GM23338 (cell line): ENCODE data around the gene OR10X1. TPM values are rescaled to one million over a fixed set of nuclear protein-coding genes. Genes with fewer than 3 reads are reported as not detected.
A peak's percentile ranks its signal among the peaks of the same experiment; 100 is the strongest.

Experiments
- ATAC-seq: fragments of 200-7000 bp; cut with Tn5 transposase; 3 replicates; pipeline ENCODE4 v1.9.1; 2020
- DNase-seq: peaks from one replicate; pipeline ENCODE4 v3.0.0-alpha.2; 2015; ENCODE audit warnings: low spot score
- H2AFZ ChIP-seq: fragments of 200-600 bp; sonication (generic); 2 replicates; pipeline ENCODE4 v1.8.0; 2016; ENCODE audit warnings: antibody characterized with exemption, mild to moderate bottlenecking, moderate library complexity
- H3F3A ChIP-seq: fragments of 200-600 bp; sonication (generic); replicated peaks from 2 replicates; pipeline ENCODE4 v1.8.0; 2017; ENCODE audit warnings: antibody characterized with exemption, mixed run types, low read depth
- H3K27ac ChIP-seq: fragments of 200-600 bp; sonication (generic); 2 replicates; pipeline ENCODE4 v1.6.1; 2016; ENCODE audit warnings: low read depth
- H3K27me3 ChIP-seq: fragments of 200-600 bp; sonication (generic); 2 replicates; pipeline ENCODE4 v1.8.0; 2016; ENCODE audit warnings: mild to moderate bottlenecking, mixed run types, moderate library complexity; ENCODE audit not compliant: insufficient read depth
- H3K36me3 ChIP-seq: fragments of 200-600 bp; sonication (generic); 2 replicates; pipeline ENCODE4 v1.8.0; 2016; ENCODE audit warnings: mild to moderate bottlenecking; ENCODE audit not compliant: insufficient read depth
- H3K4me1 ChIP-seq: fragments of 200-600 bp; sonication (generic); 2 replicates; pipeline ENCODE4 v1.8.0; 2016; ENCODE audit warnings: mild to moderate bottlenecking, moderate library complexity; ENCODE audit not compliant: insufficient read depth
- H3K4me2 ChIP-seq: fragments of 200-600 bp; sonication (generic); 2 replicates; pipeline ENCODE4 v1.7.1; 2017; ENCODE audit warnings: mixed run types
- H3K4me3 ChIP-seq: fragments of 200-600 bp; sonication (generic); 2 replicates; pipeline ENCODE4 v1.6.1; 2016; ENCODE audit warnings: mixed run types
- H3K79me2 ChIP-seq: fragments of 200-600 bp; sonication (generic); replicated peaks from 2 replicates; pipeline ENCODE4 v1.8.0; 2017; ENCODE audit warnings: mild to moderate bottlenecking; ENCODE audit not compliant: insufficient read depth
- H3K9me2 ChIP-seq: fragments of 200-600 bp; sonication (generic); 2 replicates; pipeline ENCODE4 v1.8.0; 2017; ENCODE audit not compliant: insufficient read depth
- H4K20me1 ChIP-seq: fragments of 200-600 bp; sonication (generic); replicated peaks from 2 replicates; pipeline ENCODE4 v1.8.0; 2017; ENCODE audit warnings: mild to moderate bottlenecking; ENCODE audit not compliant: insufficient read depth
- H3K27ac Mint-ChIP-seq: 2 replicates; pipeline ENCODE4 v1.8.0; 2020; ENCODE audit warnings: inconsistent platforms, mild to moderate bottlenecking, moderate library complexity, mixed read lengths
- H3K27me3 Mint-ChIP-seq: 3 replicates; pipeline ENCODE4 v1.8.0; 2022; ENCODE audit warnings: low read depth, mild to moderate bottlenecking, moderate library complexity, mixed read lengths, inconsistent platforms; ENCODE audit not compliant: insufficient read depth, poor library complexity
- H3K36me3 Mint-ChIP-seq: 3 replicates; pipeline ENCODE4 v1.8.0; 2021; ENCODE audit warnings: low read depth, mild to moderate bottlenecking, inconsistent platforms, moderate library complexity, mixed read lengths
- H3K4me1 Mint-ChIP-seq: 3 replicates; pipeline ENCODE4 v1.8.0; 2020; ENCODE audit warnings: mild to moderate bottlenecking, inconsistent platforms, mixed read lengths
- H3K4me3 Mint-ChIP-seq: 3 replicates; pipeline ENCODE4 v1.8.0; 2021; ENCODE audit warnings: moderate library complexity, mild to moderate bottlenecking, inconsistent platforms, mixed read lengths
- H3K9me3 Mint-ChIP-seq: 3 replicates; pipeline ENCODE4 v1.8.0; 2020; ENCODE audit warnings: moderate library complexity, mild to moderate bottlenecking, inconsistent platforms, mixed read lengths
- CTCF ChIP-seq, 2 experiments: fragments of 200-600 bp in 1 of 2; sonication (generic) in 1 of 2; conservative IDR thresholded peaks; 2 replicates each; pipeline versions ENCODE4 v1.5.1 to v1.6.1; 2016 to 2017; ENCODE audit warnings: antibody characterized with exemption in 2 of 2, low read depth in 2 of 2, mild to moderate bottlenecking in 2 of 2, moderate library complexity in 1 of 2
- NANOG ChIP-seq: IDR thresholded peaks from 2 replicates; pipeline ENCODE4 v1.6.1; 2016; ENCODE audit warnings: antibody characterized with exemption, borderline replicate concordance
- STAT1 ChIP-seq: IDR thresholded peaks from one replicate; pipeline ENCODE4 v1.6.1; 2016; ENCODE audit warnings: antibody characterized with exemption; ENCODE audit not compliant: unreplicated experiment
- polyA plus RNA-seq: library from polyadenylated mRNA; unstranded; fragments of >200 nt; fragmentation: Nextera tagmentation; extraction: Ambion mirVana; gene quantifications from 2 replicates; pipeline ENCODE4 v1.2.1, GENCODE V29; 2016
- total RNA-seq: library from RNA; depleted of rRNA; stranded (reverse); fragments of >200 nt; shearing (Covaris generic); gene quantifications from 2 replicates; pipeline ENCODE4 v1.2.3, GENCODE V29; 2014
- TF ChIP-seq, protein P1 (sequence below): fragments of 250-450 bp; sonication (Bioruptor Pico); IDR thresholded peaks from 2 replicates; pipeline ENCODE4 v1.5.0; 2020; ENCODE audit warnings: mild to moderate bottlenecking, moderate library complexity

The OR10X1 gene
- total and polyA plus RNA-seq, 2 experiments from 2014 or later, result not detected

DNA sequence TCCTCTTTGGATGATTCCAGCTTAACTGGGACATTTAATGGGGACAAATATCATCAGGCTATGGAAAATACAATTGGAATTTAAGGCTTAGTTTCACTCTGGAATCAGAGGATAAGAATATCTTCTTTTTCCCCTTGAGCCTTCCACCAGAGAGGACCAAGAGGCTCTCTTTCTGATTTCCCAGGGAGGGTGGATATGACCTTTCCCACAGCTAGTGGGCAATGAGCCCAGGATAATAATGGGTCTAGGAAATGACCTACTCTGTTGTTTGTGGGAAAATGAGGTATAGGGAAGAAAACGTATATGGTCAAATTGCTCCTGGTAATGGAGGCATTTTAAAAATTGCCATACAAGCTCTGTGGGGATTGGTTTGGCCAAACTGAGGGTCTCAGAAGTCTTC, 27.4 kb downstream of the OR10X1 start:
- H3K36me3 Mint-ChIP-seq, result no peaks in the 10 kb centered on the region
- ATAC-seq, result no peak
- no peak overlapping the region for H3K4me3 Mint-ChIP-seq

More for the DNA sequence above, 27.4 kb downstream of the OR10X1 start:
- Histone ChIP-seq H3K4me3 (no peak overlapping the region), H3K27ac (no peak overlapping the region), H3K9me2 (peaks cover 8% of the 10 kb centered on the region), H3K4me1 (no peaks in the 10 kb centered on the region), H3K79me2 (no peaks in the 10 kb centered on the region), H3K36me3 (no peaks in the 10 kb centered on the region), H3K27me3 (no peaks in the 10 kb centered on the region), H2AFZ (peak overlapping the region; percentile 11; the same call in 1 of the 2 replicates), H3K4me2 (no peak overlapping the region), H4K20me1 (no peaks in the 10 kb centered on the region), H3F3A (no peaks in the 10 kb centered on the region)
- no peak for DNase-seq
- TF ChIP-seq, protein P1, sequence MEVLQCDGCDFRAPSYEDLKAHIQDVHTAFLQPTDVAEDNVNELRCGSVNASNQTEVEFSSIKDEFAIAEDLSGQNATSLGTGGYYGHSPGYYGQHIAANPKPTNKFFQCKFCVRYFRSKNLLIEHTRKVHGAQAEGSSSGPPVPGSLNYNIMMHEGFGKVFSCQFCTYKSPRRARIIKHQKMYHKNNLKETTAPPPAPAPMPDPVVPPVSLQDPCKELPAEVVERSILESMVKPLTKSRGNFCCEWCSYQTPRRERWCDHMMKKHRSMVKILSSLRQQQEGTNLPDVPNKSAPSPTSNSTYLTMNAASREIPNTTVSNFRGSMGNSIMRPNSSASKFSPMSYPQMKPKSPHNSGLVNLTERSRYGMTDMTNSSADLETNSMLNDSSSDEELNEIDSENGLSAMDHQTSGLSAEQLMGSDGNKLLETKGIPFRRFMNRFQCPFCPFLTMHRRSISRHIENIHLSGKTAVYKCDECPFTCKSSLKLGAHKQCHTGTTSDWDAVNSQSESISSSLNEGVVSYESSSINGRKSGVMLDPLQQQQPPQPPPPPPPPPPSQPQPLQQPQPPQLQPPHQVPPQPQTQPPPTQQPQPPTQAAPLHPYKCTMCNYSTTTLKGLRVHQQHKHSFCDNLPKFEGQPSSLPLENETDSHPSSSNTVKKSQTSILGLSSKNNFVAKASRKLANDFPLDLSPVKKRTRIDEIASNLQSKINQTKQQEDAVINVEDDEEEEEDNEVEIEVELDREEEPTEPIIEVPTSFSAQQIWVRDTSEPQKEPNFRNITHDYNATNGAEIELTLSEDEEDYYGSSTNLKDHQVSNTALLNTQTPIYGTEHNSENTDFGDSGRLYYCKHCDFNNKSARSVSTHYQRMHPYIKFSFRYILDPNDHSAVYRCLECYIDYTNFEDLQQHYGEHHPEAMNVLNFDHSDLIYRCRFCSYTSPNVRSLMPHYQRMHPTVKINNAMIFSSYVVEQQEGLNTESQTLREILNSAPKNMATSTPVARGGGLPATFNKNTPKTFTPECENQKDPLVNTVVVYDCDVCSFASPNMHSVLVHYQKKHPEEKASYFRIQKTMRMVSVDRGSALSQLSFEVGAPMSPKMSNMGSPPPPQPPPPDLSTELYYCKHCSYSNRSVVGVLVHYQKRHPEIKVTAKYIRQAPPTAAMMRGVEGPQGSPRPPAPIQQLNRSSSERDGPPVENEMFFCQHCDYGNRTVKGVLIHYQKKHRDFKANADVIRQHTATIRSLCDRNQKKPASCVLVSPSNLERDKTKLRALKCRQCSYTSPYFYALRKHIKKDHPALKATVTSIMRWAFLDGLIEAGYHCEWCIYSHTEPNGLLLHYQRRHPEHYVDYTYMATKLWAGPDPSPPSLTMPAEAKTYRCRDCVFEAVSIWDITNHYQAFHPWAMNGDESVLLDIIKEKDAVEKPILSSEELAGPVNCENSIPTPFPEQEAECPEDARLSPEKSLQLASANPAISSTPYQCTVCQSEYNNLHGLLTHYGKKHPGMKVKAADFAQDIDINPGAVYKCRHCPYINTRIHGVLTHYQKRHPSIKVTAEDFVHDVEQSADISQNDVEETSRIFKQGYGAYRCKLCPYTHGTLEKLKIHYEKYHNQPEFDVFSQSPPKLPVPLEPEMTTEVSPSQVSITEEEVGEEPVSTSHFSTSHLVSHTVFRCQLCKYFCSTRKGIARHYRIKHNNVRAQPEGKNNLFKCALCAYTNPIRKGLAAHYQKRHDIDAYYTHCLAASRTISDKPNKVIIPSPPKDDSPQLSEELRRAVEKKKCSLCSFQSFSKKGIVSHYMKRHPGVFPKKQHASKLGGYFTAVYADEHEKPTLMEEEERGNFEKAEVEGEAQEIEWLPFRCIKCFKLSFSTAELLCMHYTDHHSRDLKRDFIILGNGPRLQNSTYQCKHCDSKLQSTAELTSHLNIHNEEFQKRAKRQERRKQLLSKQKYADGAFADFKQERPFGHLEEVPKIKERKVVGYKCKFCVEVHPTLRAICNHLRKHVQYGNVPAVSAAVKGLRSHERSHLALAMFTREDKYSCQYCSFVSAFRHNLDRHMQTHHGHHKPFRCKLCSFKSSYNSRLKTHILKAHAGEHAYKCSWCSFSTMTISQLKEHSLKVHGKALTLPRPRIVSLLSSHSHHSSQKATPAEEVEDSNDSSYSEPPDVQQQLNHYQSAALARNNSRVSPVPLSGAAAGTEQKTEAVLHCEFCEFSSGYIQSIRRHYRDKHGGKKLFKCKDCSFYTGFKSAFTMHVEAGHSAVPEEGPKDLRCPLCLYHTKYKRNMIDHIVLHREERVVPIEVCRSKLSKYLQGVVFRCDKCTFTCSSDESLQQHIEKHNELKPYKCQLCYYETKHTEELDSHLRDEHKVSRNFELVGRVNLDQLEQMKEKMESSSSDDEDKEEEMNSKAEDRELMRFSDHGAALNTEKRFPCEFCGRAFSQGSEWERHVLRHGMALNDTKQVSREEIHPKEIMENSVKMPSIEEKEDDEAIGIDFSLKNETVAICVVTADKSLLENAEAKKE (CRISPR knock-in tag), result no peak
- TF ChIP-seq NANOG (no peak), CTCF (conservative IDR thresholded peaks at IDR 0.05; ENCODE audit: low read depth in 2 of 2) (no peak), STAT1 (no peak)
- no peak overlapping the region for H3K27ac Mint-ChIP-seq
- no peaks in the 10 kb centered on the region for H3K27me3 Mint-ChIP-seq
- no peaks in the 10 kb centered on the region for H3K9me3 Mint-ChIP-seq
- no peaks in the 10 kb centered on the region for H3K4me1 Mint-ChIP-seq
